ENCODE data around the gene RASSF1. TPM values are rescaled to one million over a fixed set of nuclear protein-coding genes. Genes with fewer than 3 reads are reported as not detected.

Gene RASSF1
- total RNA-seq, 1 experiment from 2014 or later = 14.7 TPM

GRCh38 chr3:50380405-50381085 is 39.9 kb upstream of the RASSF1 start:
- Mint-ChIP-seq H3K4me3 (ENCODE audit: low read depth, unreplicated experiment) (no peak overlapping the region), H3K27me3 (ENCODE audit: unreplicated experiment) (peaks cover 94% of the 10 kb centered on the region), H3K27ac (ENCODE audit: unreplicated experiment) (no peak overlapping the region), H3K4me1 (ENCODE audit: low read depth, unreplicated experiment) (no peaks in the 10 kb centered on the region), H3K36me3 (ENCODE audit: insufficient read depth, unreplicated experiment) (no peaks in the 10 kb centered on the region), H3K9me3 (ENCODE audit: low read depth, unreplicated experiment) (no peaks in the 10 kb centered on the region)
- intact Hi-C loops (cut with micrococcal nuclease; ENCODE audit: unreplicated experiment) = no loop called here
- DNase-seq = no peak
- CTCF ChIA-PET = interaction anchor here (0.6 to 1.1 kb wide), 3 partner anchors 10 to 42 kb away, joined by 3 to 4 read pairs (median 3); no protein-coding TSS in a partner anchor
- BruUV-seq (replicated peaks) = no TSS peak
- no peak for TF ChIP-seq CTCF (IDR thresholded peaks at IDR 0.05; ENCODE audit: unreplicated experiment)

DNA sequence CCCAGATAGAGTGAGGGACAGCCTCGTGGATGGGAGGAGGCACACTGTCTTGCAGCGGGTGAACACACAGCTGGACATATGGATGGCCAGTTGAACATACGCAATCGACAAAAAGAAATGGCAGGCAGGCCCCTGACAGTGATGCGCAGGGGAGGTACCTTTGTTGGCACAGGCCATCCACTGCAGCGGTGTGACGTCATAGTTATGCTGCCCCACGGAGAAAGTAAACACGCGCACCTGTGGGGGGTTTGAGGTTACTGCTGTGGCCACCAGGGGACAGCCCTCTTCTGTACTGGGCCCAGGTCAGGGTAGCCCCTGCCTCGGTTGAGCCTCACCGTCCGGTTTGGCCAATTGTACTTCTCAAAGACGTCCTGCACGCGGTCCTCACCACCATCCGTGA is 38.1 kb upstream of the RASSF1 start:
- peaks cover 81% of the 10 kb centered on the region for H3K27me3 Mint-ChIP-seq (ENCODE audit: unreplicated experiment)
- H3K9me3 Mint-ChIP-seq (ENCODE audit: low read depth, unreplicated experiment) = no peaks in the 10 kb centered on the region
- no TSS peak for BruUV-seq (replicated peaks)
- no peak overlapping the region for H3K27ac Mint-ChIP-seq (ENCODE audit: unreplicated experiment)
- no peaks in the 10 kb centered on the region for H3K4me1 Mint-ChIP-seq (ENCODE audit: low read depth, unreplicated experiment)
- intact Hi-C loops (cut with micrococcal nuclease; ENCODE audit: unreplicated experiment) = loop anchor here (10.0 kb wide), 1 partner anchor 46 kb away; no protein-coding TSS in a partner anchor
- no peak for TF ChIP-seq CTCF (IDR thresholded peaks at IDR 0.05; ENCODE audit: unreplicated experiment)
- no peak for DNase-seq
- CTCF ChIA-PET = interaction anchor here (0.6 kb wide), 1 partner anchor 98 kb away, joined by 4 read pairs; no protein-coding TSS in a partner anchor
- no peaks in the 10 kb centered on the region for H3K36me3 Mint-ChIP-seq (ENCODE audit: insufficient read depth, unreplicated experiment)
- no peak overlapping the region for H3K4me3 Mint-ChIP-seq (ENCODE audit: low read depth, unreplicated experiment)

GRCh38 chr3:50378024-50378423 is 37.4 kb upstream of the RASSF1 start:
- no peak for TF ChIP-seq CTCF (IDR thresholded peaks at IDR 0.05; ENCODE audit: unreplicated experiment)
- Mint-ChIP-seq H3K4me1 (ENCODE audit: low read depth, unreplicated experiment) (no peaks in the 10 kb centered on the region), H3K27ac (ENCODE audit: unreplicated experiment) (no peak overlapping the region), H3K27me3 (ENCODE audit: unreplicated experiment) (peaks cover 81% of the 10 kb centered on the region), H3K4me3 (ENCODE audit: low read depth, unreplicated experiment) (no peak overlapping the region), H3K9me3 (ENCODE audit: low read depth, unreplicated experiment) (no peaks in the 10 kb centered on the region), H3K36me3 (ENCODE audit: insufficient read depth, unreplicated experiment) (no peaks in the 10 kb centered on the region)
- intact Hi-C loops (cut with micrococcal nuclease; ENCODE audit: unreplicated experiment) = loop anchor here (10.0 kb wide), 1 partner anchor 47 kb away; no protein-coding TSS in a partner anchor
- BruUV-seq (replicated peaks) = no TSS peak
- DNase-seq = no peak
- CTCF ChIA-PET = interaction anchor here (0.6 kb wide), 1 partner anchor 99 kb away, joined by 4 read pairs; no protein-coding TSS in a partner anchor

- H3K27me3 Mint-ChIP-seq (ENCODE audit: unreplicated experiment) = peaks cover 84% of the 10 kb centered on the region
- no peaks in the 10 kb centered on the region for H3K9me3 Mint-ChIP-seq (ENCODE audit: low read depth, unreplicated experiment)
- H3K4me3 Mint-ChIP-seq (ENCODE audit: low read depth, unreplicated experiment) = no peak overlapping the region
- BruUV-seq (replicated peaks) = no TSS peak
- H3K36me3 Mint-ChIP-seq (ENCODE audit: insufficient read depth, unreplicated experiment) = no peaks in the 10 kb centered on the region
- DNase-seq = peak; percentile 18
- intact Hi-C loops (cut with micrococcal nuclease; ENCODE audit: unreplicated experiment) = loop anchor here (10.0 kb wide), 1 partner anchor 49 kb away; no protein-coding TSS in a partner anchor
- CTCF ChIA-PET = no interaction called here
- TF ChIP-seq CTCF (IDR thresholded peaks at IDR 0.05; ENCODE audit: unreplicated experiment) = no peak
- H3K27ac Mint-ChIP-seq (ENCODE audit: unreplicated experiment) = no peak overlapping the region
- no peaks in the 10 kb centered on the region for H3K4me1 Mint-ChIP-seq (ENCODE audit: low read depth, unreplicated experiment)
Observed at GRCh38 chr3:50375258-50375931, 34.8 kb upstream of the RASSF1 start.
